CD4-positive, alpha-beta T cell treated with Interleukin-12 subunit alpha and Interleukin-12 subunit beta, for 1 hour (primary cell): ENCODE measurements around the gene IL4R.
"Not testable (repeated sequence)": the region's sequence is repeated elsewhere in the genome, so short reads cannot be mapped to it uniquely, and the experiment has no call there.

Source experiments
- DNase-seq: peaks from one replicate; pipeline ENCODE4 v3.0.0-alpha.2; 2020

Gene IL4R

GRCh38 chr16:27316038-27316680, 2.4 kb downstream of the IL4R start:
- no peak for DNase-seq

GRCh38 chr16:27317320-27317719, 3.5 kb downstream of the IL4R start:
- no peak for DNase-seq

GRCh38 chr16:27317738-27318391, 4.1 kb downstream of the IL4R start:
- DNase-seq, result peak; percentile 29

GRCh38 chr16:27318392-27319256, 4.8 kb downstream of the IL4R start:
- peak; percentile 43 for DNase-seq

GRCh38 chr16:27319257-27319965, 5.6 kb downstream of the IL4R start:
- DNase-seq, result no peak

- DNase-seq, result no peak
Measured at GRCh38 chr16:27320261-27321012, 6.7 kb downstream of the IL4R start.

- DNase-seq, result no peak
Measured at GRCh38 chr16:27321013-27321915, 7.5 kb downstream of the IL4R start.

GRCh38 chr16:27322858-27323780, 9.3 kb downstream of the IL4R start:
- no peak for DNase-seq

GRCh38 chr16:27323781-27324561, 10.2 kb downstream of the IL4R start:
- DNase-seq, result no peak

GRCh38 chr16:27324851-27325301, 11.1 kb downstream of the IL4R start:
- DNase-seq, result no peak

- no peak for DNase-seq
Measured at GRCh38 chr16:27325736-27326135, 12.0 kb downstream of the IL4R start.

- no peak for DNase-seq
Measured at GRCh38 chr16:27326251-27326650, 12.5 kb downstream of the IL4R start.

- DNase-seq, result peak; percentile 26
Measured at GRCh38 chr16:27326738-27327585, 13.2 kb downstream of the IL4R start.

- no peak for DNase-seq
Measured at GRCh38 chr16:27327586-27327915, 13.8 kb downstream of the IL4R start.

GRCh38 chr16:27328937-27329336, 15.2 kb downstream of the IL4R start:
- no peak for DNase-seq

GRCh38 chr16:27329376-27330079, 15.8 kb downstream of the IL4R start:
- not testable (repeated sequence) for DNase-seq

- DNase-seq, result no peak
Measured at GRCh38 chr16:27330542-27330941, 16.8 kb downstream of the IL4R start.

- no peak for DNase-seq
Measured at GRCh38 chr16:27332105-27332504, 18.3 kb downstream of the IL4R start.
